Liver (tissue), 9 donors: ENCODE measurements around the gene RIMBP2. TPM values are rescaled to one million over a fixed set of nuclear protein-coding genes. Genes with fewer than 3 reads are reported as not detected.

ENCODE experiments used
- DNase-seq: peaks from one replicate; pipeline ENCODE4 v3.0.0-alpha.2; 2017; ENCODE audit warnings: low spot score
- H3K27ac ChIP-seq, 2 donors: one replicate each; pipeline ENCODE4 v1.7.0; 2013; ENCODE audit warnings: inconsistent platforms in 2 of 2, low read length in 2 of 2, control low read depth in 1 of 2, low read depth in 1 of 2, mild to moderate bottlenecking in 1 of 2
- H3K27me3 ChIP-seq, 4 donors: one replicate each; pipeline versions ENCODE4 v1.6.1 to v1.7.0; 2013; ENCODE audit warnings: low read length in 3 of 4, inconsistent platforms in 1 of 4, mild to moderate bottlenecking in 1 of 4, moderate library complexity in 1 of 4; ENCODE audit not compliant: control insufficient read depth in 4 of 4, insufficient read depth in 4 of 4
- H3K36me3 ChIP-seq, 4 donors: one replicate each; pipeline versions ENCODE4 v1.6.1 to v1.7.0; 2013; ENCODE audit warnings: low read length in 3 of 4, mild to moderate bottlenecking in 3 of 4, low read depth in 1 of 4, moderate library complexity in 1 of 4; ENCODE audit not compliant: control insufficient read depth in 4 of 4, insufficient read depth in 3 of 4
- H3K4me1 ChIP-seq, 4 donors: one replicate each; pipeline versions ENCODE4 v1.6.1 to v1.7.0; 2013; ENCODE audit warnings: low read length in 3 of 4, mild to moderate bottlenecking in 3 of 4, moderate library complexity in 1 of 4; ENCODE audit not compliant: control insufficient read depth in 4 of 4, insufficient read depth in 4 of 4
- H3K4me3 ChIP-seq, 3 donors: one replicate each; pipeline versions ENCODE4 v1.6.1 to v1.7.0; 2013; ENCODE audit warnings: low read length in 3 of 3, control low read depth in 1 of 3, low read depth in 1 of 3, mild to moderate bottlenecking in 1 of 3
- H3K9ac ChIP-seq, 2 donors: one replicate each; pipeline ENCODE4 v1.7.0; 2013; ENCODE audit warnings: low read length in 2 of 2, mild to moderate bottlenecking in 2 of 2, moderate library complexity in 2 of 2, control low read depth in 1 of 2, low read depth in 1 of 2
- H3K9me3 ChIP-seq, 4 donors: one replicate each; pipeline versions ENCODE4 v1.6.1 to v1.7.0; 2013; ENCODE audit warnings: low read length in 3 of 4; ENCODE audit not compliant: control insufficient read depth in 4 of 4
- EGR1 ChIP-seq, 2 donors: IDR thresholded peaks; 2 replicates each; pipeline ENCODE4 v1.6.1; 2016 to 2018; ENCODE audit warnings: antibody characterized with exemption in 2 of 2, low read depth in 2 of 2
- FOXA1 ChIP-seq: IDR thresholded peaks from 2 replicates; pipeline ENCODE4 v1.6.1; 2016; ENCODE audit warnings: antibody characterized with exemption
- FOXA2 ChIP-seq: IDR thresholded peaks from 2 replicates; pipeline ENCODE4 v1.6.1; 2016; ENCODE audit warnings: antibody characterized with exemption
- GABPA ChIP-seq, 2 donors: IDR thresholded peaks in 1 of 2; conservative IDR thresholded peaks in 1 of 2; 2 replicates each; pipeline ENCODE4 v1.6.1; 2016; ENCODE audit warnings: antibody characterized with exemption in 2 of 2, mild to moderate bottlenecking in 1 of 2, moderate library complexity in 1 of 2
- HNF4A ChIP-seq, 2 donors: conservative IDR thresholded peaks; 2 replicates each; pipeline ENCODE4 v1.6.1; 2016; ENCODE audit warnings: antibody characterized with exemption in 2 of 2, mild to moderate bottlenecking in 2 of 2
- HNF4G ChIP-seq: IDR thresholded peaks from 2 replicates; pipeline ENCODE4 v1.6.1; 2016; ENCODE audit warnings: antibody characterized with exemption
- JUND ChIP-seq, 2 donors: IDR thresholded peaks; 2 replicates each; pipeline ENCODE4 v1.6.1; 2016; ENCODE audit warnings: antibody characterized with exemption in 2 of 2
- NR2F2 ChIP-seq: IDR thresholded peaks from 2 replicates; pipeline ENCODE4 v1.6.1; 2016; ENCODE audit warnings: antibody characterized with exemption
- RAD21 ChIP-seq, 2 donors: IDR thresholded peaks; 2 replicates each; pipeline ENCODE4 v1.6.1; 2016; ENCODE audit warnings: antibody characterized with exemption in 2 of 2, mild to moderate bottlenecking in 2 of 2
- RXRA ChIP-seq, 2 donors: IDR thresholded peaks; 2 replicates each; pipeline ENCODE4 v1.6.1; 2017 to 2018; ENCODE audit warnings: antibody characterized with exemption in 2 of 2, mild to moderate bottlenecking in 1 of 2
- SP1 ChIP-seq: IDR thresholded peaks from 2 replicates; pipeline ENCODE4 v1.6.1; 2018; ENCODE audit warnings: antibody characterized with exemption, mild to moderate bottlenecking
- TAF1 ChIP-seq: conservative IDR thresholded peaks from 2 replicates; pipeline ENCODE4 v1.6.1; 2016; ENCODE audit warnings: antibody characterized with exemption, mild to moderate bottlenecking
- YY1 ChIP-seq: IDR thresholded peaks from 2 replicates; pipeline ENCODE4 v1.6.1; 2016; ENCODE audit warnings: antibody characterized with exemption, mild to moderate bottlenecking
- WGBS: extraction: QIAGEN DNeasy Blood & Tissue Kit; methylation state at CpG from one replicate; pipeline ENCODE4 v1.1.7; 2013; 5-methylcytosine and 5-hydroxymethylcytosine counted together
- polyA plus RNA-seq, 2 donors: library from polyadenylated mRNA; stranded (reverse) in 1 of 2; unstranded in 1 of 2; fragments of 200-250 nt in 1 of 2; fragments of >200 nt in 1 of 2; fragmentation: Nextera tagmentation in 1 of 2; extraction: Ambion mirVana in 1 of 2; gene quantifications; one replicate each; pipeline versions ENCODE4 v1.2.1 to v1.2.3, GENCODE V29; 2013 to 2015
- total RNA-seq, 2 donors: library from RNA; depleted of rRNA; stranded (reverse); fragments of >200 nt; gene quantifications; one replicate each; pipeline ENCODE4 v1.2.3, GENCODE V29; 2014
- TF ChIP-seq, protein P1 (sequence below): IDR thresholded peaks from 2 replicates; pipeline ENCODE4 v1.6.1; 2016; ENCODE audit warnings: antibody characterized with exemption, mild to moderate bottlenecking
- TF ChIP-seq, protein P2 (sequence below): IDR thresholded peaks from 2 replicates; pipeline ENCODE4 v1.6.1; 2016; ENCODE audit warnings: antibody characterized with exemption
- TF ChIP-seq, protein P3 (sequence below): IDR thresholded peaks from 2 replicates; pipeline ENCODE4 v1.6.1; 2016; ENCODE audit warnings: antibody characterized with exemption
- TF ChIP-seq, protein P4 (sequence below): fragments of 150-350 bp; IDR thresholded peaks from 2 replicates; pipeline ENCODE4 v1.5.1; 2017; ENCODE audit warnings: improper control_type of control experiment, low read depth, low read length; ENCODE audit not compliant: missing input control
- donor health status: healthy.
- donor health status: healthy.
- donor health status: healthy.
- donor health status: healthy.
- donor health status: healthy.

Gene RIMBP2
- total and polyA plus RNA-seq, 4 donors = 0.01 to 0.17 (median 0.09) TPM; not detected in 1

DNA sequence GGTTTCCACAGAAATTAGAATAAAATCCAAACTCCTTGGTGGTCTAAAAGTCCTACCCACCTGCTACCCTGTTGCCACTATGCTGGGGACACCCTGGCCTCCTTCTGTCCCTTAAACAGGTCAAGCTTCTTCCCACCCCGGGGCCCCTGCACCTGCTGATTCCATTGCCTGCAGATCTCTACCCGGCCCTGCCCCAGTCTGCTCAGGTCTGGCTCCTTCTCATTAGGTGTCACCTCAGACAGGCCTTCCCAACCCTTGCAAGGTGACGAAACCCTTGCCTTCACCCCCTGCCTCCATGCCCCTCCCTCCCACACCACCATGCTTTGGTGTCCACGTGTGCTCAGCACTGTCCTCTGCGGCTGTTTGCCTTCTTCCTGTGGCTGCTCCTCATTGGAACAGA is 207.8 kb downstream of the RIMBP2 start (continued):
- TF ChIP-seq, protein P1, sequence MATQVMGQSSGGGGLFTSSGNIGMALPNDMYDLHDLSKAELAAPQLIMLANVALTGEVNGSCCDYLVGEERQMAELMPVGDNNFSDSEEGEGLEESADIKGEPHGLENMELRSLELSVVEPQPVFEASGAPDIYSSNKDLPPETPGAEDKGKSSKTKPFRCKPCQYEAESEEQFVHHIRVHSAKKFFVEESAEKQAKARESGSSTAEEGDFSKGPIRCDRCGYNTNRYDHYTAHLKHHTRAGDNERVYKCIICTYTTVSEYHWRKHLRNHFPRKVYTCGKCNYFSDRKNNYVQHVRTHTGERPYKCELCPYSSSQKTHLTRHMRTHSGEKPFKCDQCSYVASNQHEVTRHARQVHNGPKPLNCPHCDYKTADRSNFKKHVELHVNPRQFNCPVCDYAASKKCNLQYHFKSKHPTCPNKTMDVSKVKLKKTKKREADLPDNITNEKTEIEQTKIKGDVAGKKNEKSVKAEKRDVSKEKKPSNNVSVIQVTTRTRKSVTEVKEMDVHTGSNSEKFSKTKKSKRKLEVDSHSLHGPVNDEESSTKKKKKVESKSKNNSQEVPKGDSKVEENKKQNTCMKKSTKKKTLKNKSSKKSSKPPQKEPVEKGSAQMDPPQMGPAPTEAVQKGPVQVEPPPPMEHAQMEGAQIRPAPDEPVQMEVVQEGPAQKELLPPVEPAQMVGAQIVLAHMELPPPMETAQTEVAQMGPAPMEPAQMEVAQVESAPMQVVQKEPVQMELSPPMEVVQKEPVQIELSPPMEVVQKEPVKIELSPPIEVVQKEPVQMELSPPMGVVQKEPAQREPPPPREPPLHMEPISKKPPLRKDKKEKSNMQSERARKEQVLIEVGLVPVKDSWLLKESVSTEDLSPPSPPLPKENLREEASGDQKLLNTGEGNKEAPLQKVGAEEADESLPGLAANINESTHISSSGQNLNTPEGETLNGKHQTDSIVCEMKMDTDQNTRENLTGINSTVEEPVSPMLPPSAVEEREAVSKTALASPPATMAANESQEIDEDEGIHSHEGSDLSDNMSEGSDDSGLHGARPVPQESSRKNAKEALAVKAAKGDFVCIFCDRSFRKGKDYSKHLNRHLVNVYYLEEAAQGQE = no peak
- TF ChIP-seq HNF4A (conservative IDR thresholded peaks at IDR 0.05) (no peak), RXRA (IDR thresholded peaks at IDR 0.05) (no peak), EGR1 (IDR thresholded peaks at IDR 0.05; ENCODE audit: low read depth in 2 of 2) (no peak), HNF4G (no peak), FOXA2 (no peak), TAF1 (no peak), NR2F2 (no peak)
- TF ChIP-seq, protein P2, sequence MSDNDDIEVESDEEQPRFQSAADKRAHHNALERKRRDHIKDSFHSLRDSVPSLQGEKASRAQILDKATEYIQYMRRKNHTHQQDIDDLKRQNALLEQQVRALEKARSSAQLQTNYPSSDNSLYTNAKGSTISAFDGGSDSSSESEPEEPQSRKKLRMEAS = no peak
- TF ChIP-seq, protein P3, sequence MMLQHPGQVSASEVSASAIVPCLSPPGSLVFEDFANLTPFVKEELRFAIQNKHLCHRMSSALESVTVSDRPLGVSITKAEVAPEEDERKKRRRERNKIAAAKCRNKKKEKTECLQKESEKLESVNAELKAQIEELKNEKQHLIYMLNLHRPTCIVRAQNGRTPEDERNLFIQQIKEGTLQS = no peak

DNA sequence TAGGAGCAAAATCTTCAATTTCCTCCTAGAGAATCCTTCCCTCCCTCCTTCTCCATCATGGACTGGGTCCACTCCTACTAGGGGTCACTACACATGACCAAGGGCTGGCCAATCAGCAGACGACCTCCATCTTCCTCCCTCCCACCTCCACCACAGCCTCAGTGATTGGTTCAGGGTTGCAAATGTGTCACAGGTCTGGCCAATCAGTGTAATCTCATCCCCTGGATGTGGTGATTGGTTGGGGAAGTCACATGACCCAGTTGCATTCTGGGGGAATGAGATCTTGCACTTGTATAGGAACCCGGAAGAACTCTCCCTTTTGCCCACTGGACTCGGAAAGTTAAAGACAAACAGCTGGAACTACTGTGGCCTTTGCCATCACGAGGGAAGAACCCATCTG is 209.3 kb downstream of the RIMBP2 start:
- TF ChIP-seq SP1 (no peak), FOXA1 (no peak), EGR1 (IDR thresholded peaks at IDR 0.05; ENCODE audit: low read depth in 2 of 2) (no peak), YY1 (no peak), JUND (IDR thresholded peaks at IDR 0.05) (no peak), RAD21 (IDR thresholded peaks at IDR 0.05) (no peak), HNF4A (conservative IDR thresholded peaks at IDR 0.05) (no peak), NR2F2 (no peak), FOXA2 (no peak)
- TF ChIP-seq, protein P3 = no peak
- TF ChIP-seq, protein P4, sequence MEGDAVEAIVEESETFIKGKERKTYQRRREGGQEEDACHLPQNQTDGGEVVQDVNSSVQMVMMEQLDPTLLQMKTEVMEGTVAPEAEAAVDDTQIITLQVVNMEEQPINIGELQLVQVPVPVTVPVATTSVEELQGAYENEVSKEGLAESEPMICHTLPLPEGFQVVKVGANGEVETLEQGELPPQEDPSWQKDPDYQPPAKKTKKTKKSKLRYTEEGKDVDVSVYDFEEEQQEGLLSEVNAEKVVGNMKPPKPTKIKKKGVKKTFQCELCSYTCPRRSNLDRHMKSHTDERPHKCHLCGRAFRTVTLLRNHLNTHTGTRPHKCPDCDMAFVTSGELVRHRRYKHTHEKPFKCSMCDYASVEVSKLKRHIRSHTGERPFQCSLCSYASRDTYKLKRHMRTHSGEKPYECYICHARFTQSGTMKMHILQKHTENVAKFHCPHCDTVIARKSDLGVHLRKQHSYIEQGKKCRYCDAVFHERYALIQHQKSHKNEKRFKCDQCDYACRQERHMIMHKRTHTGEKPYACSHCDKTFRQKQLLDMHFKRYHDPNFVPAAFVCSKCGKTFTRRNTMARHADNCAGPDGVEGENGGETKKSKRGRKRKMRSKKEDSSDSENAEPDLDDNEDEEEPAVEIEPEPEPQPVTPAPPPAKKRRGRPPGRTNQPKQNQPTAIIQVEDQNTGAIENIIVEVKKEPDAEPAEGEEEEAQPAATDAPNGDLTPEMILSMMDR = no peak
- Histone ChIP-seq H3K9me3 (no peaks in the 10 kb centered on the region), H3K4me3 (no peak overlapping the region), H3K27ac (no peak overlapping the region), H3K4me1 (no peaks in the 10 kb centered on the region), H3K27me3 (peaks cover 0 to 4% (median 1%) of the 10 kb centered on the region in 4 donors), H3K36me3 (no peaks in the 10 kb centered on the region), H3K9ac (no peak overlapping the region)
- DNase-seq = no peak
- WGBS = 67% methylated on average over 4 of the region's 4 CpGs

DNA sequence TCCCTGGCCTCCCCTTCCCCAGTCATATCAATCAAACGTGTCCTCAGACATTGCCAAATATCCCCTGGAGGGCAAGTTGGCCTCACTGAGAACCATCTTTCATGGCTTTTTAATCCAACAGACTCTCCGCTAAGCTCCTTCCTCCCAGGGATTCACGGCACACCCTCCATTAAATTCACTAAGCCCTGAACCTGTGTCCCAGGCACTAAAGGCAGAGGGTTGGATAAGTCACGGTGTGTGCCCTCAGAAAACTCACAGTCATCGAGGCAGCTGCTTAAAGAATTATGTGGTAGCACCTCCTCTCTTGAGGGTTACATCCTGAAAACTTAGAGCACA is 211.3 kb downstream of the RIMBP2 start:
- H3K27ac ChIP-seq = no peak overlapping the region
- H3K36me3 ChIP-seq = no peaks in the 10 kb centered on the region
- DNase-seq = no peak
- H3K9me3 ChIP-seq = no peaks in the 10 kb centered on the region
- TF ChIP-seq GABPA (IDR thresholded peaks at IDR 0.05 in 1 of 2, conservative IDR thresholded peaks at IDR 0.05 in 1 of 2) = no peak
- TF ChIP-seq HNF4G = no peak
- no peak for TF ChIP-seq TAF1
- TF ChIP-seq RAD21 (IDR thresholded peaks at IDR 0.05) = no peak
- TF ChIP-seq, protein P1 = no peak
- no peak for TF ChIP-seq HNF4A (conservative IDR thresholded peaks at IDR 0.05)
- TF ChIP-seq SP1 = no peak
- TF ChIP-seq, protein P2 = no peak
- TF ChIP-seq, protein P3 = no peak
- WGBS = 68% methylated on average over 5 of the region's 5 CpGs
- H3K27me3 ChIP-seq = peaks cover 0 to 4% (median 0%) of the 10 kb centered on the region in 4 donors
- no peak overlapping the region for H3K4me3 ChIP-seq
- H3K9ac ChIP-seq = no peak overlapping the region
- no peaks in the 10 kb centered on the region for H3K4me1 ChIP-seq
